Caki2 (cell line): ENCODE measurements around the gene OTOP3. TPM values are rescaled to one million over a fixed set of nuclear protein-coding genes. Genes with fewer than 3 reads are reported as not detected.
"Not testable (repeated sequence)": the region's sequence is repeated elsewhere in the genome, so short reads cannot be mapped to it uniquely, and the experiment has no call there.

ENCODE experiments used
- DNase-seq: peaks from one replicate; pipeline ENCODE4 v3.0.0-alpha.2; 2015; ENCODE audit warnings: low read depth
- in situ Hi-C: cut with HindIII; loops from 2 replicates; pipeline ENCODE4 v1.10.0; 2016; ENCODE audit warnings: low sequenced_read_pairs, low pct_unique_long_range_greater_than_20kb, mixed read lengths
- total RNA-seq: library from RNA; depleted of rRNA; stranded (reverse); fragments of >200 nt; shearing (Covaris generic); gene quantifications from 2 replicates; pipeline ENCODE4 v1.2.3, GENCODE V29; 2014; ENCODE audit warnings: low replicate concordance

The OTOP3 gene
- total RNA-seq, 1 experiment from 2014 or later: not detected

- no peak for DNase-seq
- in situ Hi-C loops: no loop called here
These were observed 17.5 kb downstream of the OTOP3 start for GRCh38 chr17:74953134-74953687.

GRCh38 chr17:74954115-74954514, 18.4 kb downstream of the OTOP3 start:
- no peak for DNase-seq

GRCh38 chr17:74954665-74955421, 19.1 kb downstream of the OTOP3 start:
- in situ Hi-C loops: no loop called here
- DNase-seq: no peak

More at GRCh38 chr17:74954115-74954514, 18.4 kb downstream of the OTOP3 start:
- in situ Hi-C loops: no loop called here

- no peak for DNase-seq
- in situ Hi-C loops: no loop called here
These were observed 20.4 kb downstream of the OTOP3 start for GRCh38 chr17:74956093-74956492.

- DNase-seq: peak; percentile 43
These were observed 22.4 kb downstream of the OTOP3 start for GRCh38 chr17:74957935-74958740.

GRCh38 chr17:74959826-74960515, 24.3 kb downstream of the OTOP3 start:
- peak; percentile 48 for DNase-seq
- in situ Hi-C loops: no loop called here

More at GRCh38 chr17:74957935-74958740, 22.4 kb downstream of the OTOP3 start:
- in situ Hi-C loops: no loop called here

GRCh38 chr17:74960570-74961342, 25.1 kb downstream of the OTOP3 start:
- DNase-seq: peak; percentile 51
- in situ Hi-C loops: no loop called here

GRCh38 chr17:74961657-74962350, 26.1 kb downstream of the OTOP3 start:
- peak; percentile 71 for DNase-seq
- in situ Hi-C loops: no loop called here

GRCh38 chr17:74962622-74963394, 27.1 kb downstream of the OTOP3 start:
- in situ Hi-C loops: no loop called here
- no peak for DNase-seq

GRCh38 chr17:74963656-74964055, 28.0 kb downstream of the OTOP3 start:
- in situ Hi-C loops: no loop called here
- DNase-seq: no peak

GRCh38 chr17:74964246-74964761, 28.6 kb downstream of the OTOP3 start:
- in situ Hi-C loops: no loop called here
- DNase-seq: no peak

GRCh38 chr17:74964988-74965622, 29.4 kb downstream of the OTOP3 start:
- no peak for DNase-seq
- in situ Hi-C loops: no loop called here

GRCh38 chr17:74968361-74968780, 32.7 kb downstream of the OTOP3 start:
- DNase-seq: no peak
- in situ Hi-C loops: no loop called here

GRCh38 chr17:74969501-74969900, 33.8 kb downstream of the OTOP3 start:
- in situ Hi-C loops, DNase-seq: not testable (repeated sequence)

GRCh38 chr17:74970395-74970794, 34.7 kb downstream of the OTOP3 start:
- in situ Hi-C loops: no loop called here
- DNase-seq: no peak
